Measurements from ENCODE around the gene ATXN2L.
"Not testable (repeated sequence)": the region's sequence is repeated elsewhere in the genome, so short reads cannot be mapped to it uniquely, and the experiment has no call there.

ATXN2L gene

GRCh38 chr16:28822520-28823290, at the start of gene ATXN2L:
Gene ATXN2L (plus strand): TSS chr16:28822999. CDS start chr16:28823260, 261 bp downstream.
- peak; percentile 95 for DNase-seq

GRCh38 chr16:28781697-28782096, 41.1 kb upstream of the ATXN2L start:
- not testable (repeated sequence) for DNase-seq

GRCh38 chr16:28782357-28782756, 40.4 kb upstream of the ATXN2L start:
- not testable (repeated sequence) for DNase-seq

- DNase-seq: peak; percentile 85
These were observed 20.4 kb upstream of the ATXN2L start for GRCh38 chr16:28802235-28803019.

GRCh38 chr16:28807445-28808120, 15.2 kb upstream of the ATXN2L start:
- DNase-seq: not testable (repeated sequence)

GRCh38 chr16:28820016-28820415, 2.8 kb upstream of the ATXN2L start:
- no peak for DNase-seq

- not testable (repeated sequence) for DNase-seq
These were observed 2.3 kb upstream of the ATXN2L start for GRCh38 chr16:28820546-28820945.

GRCh38 chr16:28821874-28822519, 802 bp upstream of the ATXN2L start:
- no peak for DNase-seq

- DNase-seq: no peak
These were observed 583 bp downstream of the ATXN2L start for GRCh38 chr16:28823291-28823872.

GRCh38 chr16:28823873-28824716, 1.3 kb downstream of the ATXN2L start:
- DNase-seq: peak; percentile 97

GRCh38 chr16:28824717-28824973, 1.8 kb downstream of the ATXN2L start:
- no peak for DNase-seq

GRCh38 chr16:28826141-28826540, 3.3 kb downstream of the ATXN2L start:
- no peak for DNase-seq

- no peak for DNase-seq
These were observed 6.9 kb downstream of the ATXN2L start for GRCh38 chr16:28829747-28830146.

GRCh38 chr16:28830531-28830930, 7.7 kb downstream of the ATXN2L start:
- DNase-seq: no peak

GRCh38 chr16:28834349-28834748, 11.6 kb downstream of the ATXN2L start:
- no peak for DNase-seq

- DNase-seq: no peak
These were observed 12.4 kb downstream of the ATXN2L start for GRCh38 chr16:28834873-28835863.

GRCh38 chr16:28835864-28836760, 13.3 kb downstream of the ATXN2L start:
- DNase-seq: no peak

- DNase-seq: no peak
These were observed 13.9 kb downstream of the ATXN2L start for GRCh38 chr16:28836761-28837064.

GRCh38 chr16:28837672-28838557, 15.1 kb downstream of the ATXN2L start:
- no peak for DNase-seq

Measured in CD4-positive, alpha-beta T cell treated with Interleukin-17A for 4 hours (primary cell).